Measurements from ENCODE around the gene DCST2.

DCST2 gene

GRCh38 chr1:155032886-155033285, 695 bp downstream of the DCST2 start:
- DNase-seq (no peak), ATAC-seq (ENCODE audit: insufficient read depth, low read depth) (no peak)
- no peaks in the 10 kb centered on the region for H3K36me3 ChIP-seq (ENCODE audit: insufficient read depth, low read length)
- no peak overlapping the region for H3K4me3 ChIP-seq (ENCODE audit: low read depth in 1 of 2, low read length in 2 of 2)
- H3K4me1 ChIP-seq (ENCODE audit: insufficient read depth, low read length), result no peaks in the 10 kb centered on the region
- H3K4me2 ChIP-seq (ENCODE audit: insufficient read depth, low read length), result no peak overlapping the region
- H2AFZ ChIP-seq (ENCODE audit: low read depth, low read length), result no peak overlapping the region
- no peak for TF ChIP-seq EZH2 (IDR thresholded peaks at IDR 0.05; ENCODE audit: borderline replicate concordance, low read depth, low read length, severe bottlenecking)
- no peak for TF ChIP-seq CTCF (IDR thresholded peaks at IDR 0.05; ENCODE audit: borderline replicate concordance, extremely low read depth, low read length, poor library complexity, severe bottlenecking)
- peaks cover 12% of the 10 kb centered on the region; the same call in 1 of the 2 replicates for H4K20me1 ChIP-seq (ENCODE audit: insufficient read depth, low read length)
- H3K27ac ChIP-seq (ENCODE audit: low read length), result no peak overlapping the region
- no peaks in the 10 kb centered on the region for H3K9me3 ChIP-seq (ENCODE audit: insufficient read depth, low read length, severe bottlenecking)
- no peaks in the 10 kb centered on the region for H3K79me2 ChIP-seq (ENCODE audit: insufficient read depth, low read length)
- peaks cover 28% of the 10 kb centered on the region for H3K27me3 ChIP-seq (ENCODE audit: insufficient read depth, low read length, poor library complexity)
- no peak overlapping the region for H3K9ac ChIP-seq (ENCODE audit: low read depth, low read length)

GRCh38 chr1:155030899-155031298, 2.7 kb downstream of the DCST2 start:
- peaks cover 7% of the 10 kb centered on the region; the same call in 1 of the 2 replicates for H4K20me1 ChIP-seq (ENCODE audit: insufficient read depth, low read length)
- no peak overlapping the region for H3K4me3 ChIP-seq (ENCODE audit: low read depth in 1 of 2, low read length in 2 of 2)
- TF ChIP-seq EZH2 (IDR thresholded peaks at IDR 0.05; ENCODE audit: borderline replicate concordance, low read depth, low read length, severe bottlenecking) (no peak), CTCF (IDR thresholded peaks at IDR 0.05; ENCODE audit: borderline replicate concordance, extremely low read depth, low read length, poor library complexity, severe bottlenecking) (no peak)
- H3K36me3 ChIP-seq (ENCODE audit: insufficient read depth, low read length), result no peaks in the 10 kb centered on the region
- DNase-seq, result no peak
- H3K27ac ChIP-seq (ENCODE audit: low read length), result no peak overlapping the region
- H3K79me2 ChIP-seq (ENCODE audit: insufficient read depth, low read length), result no peaks in the 10 kb centered on the region
- H3K9ac ChIP-seq (ENCODE audit: low read depth, low read length), result no peak overlapping the region
- H3K4me1 ChIP-seq (ENCODE audit: insufficient read depth, low read length), result no peaks in the 10 kb centered on the region
- H2AFZ ChIP-seq (ENCODE audit: low read depth, low read length), result no peak overlapping the region
- H3K27me3 ChIP-seq (ENCODE audit: insufficient read depth, low read length, poor library complexity), result peaks cover 25% of the 10 kb centered on the region
- H3K9me3 ChIP-seq (ENCODE audit: insufficient read depth, low read length, severe bottlenecking), result no peaks in the 10 kb centered on the region
- no peak for ATAC-seq (ENCODE audit: insufficient read depth, low read depth)
- H3K4me2 ChIP-seq (ENCODE audit: insufficient read depth, low read length), result no peak overlapping the region

DNA sequence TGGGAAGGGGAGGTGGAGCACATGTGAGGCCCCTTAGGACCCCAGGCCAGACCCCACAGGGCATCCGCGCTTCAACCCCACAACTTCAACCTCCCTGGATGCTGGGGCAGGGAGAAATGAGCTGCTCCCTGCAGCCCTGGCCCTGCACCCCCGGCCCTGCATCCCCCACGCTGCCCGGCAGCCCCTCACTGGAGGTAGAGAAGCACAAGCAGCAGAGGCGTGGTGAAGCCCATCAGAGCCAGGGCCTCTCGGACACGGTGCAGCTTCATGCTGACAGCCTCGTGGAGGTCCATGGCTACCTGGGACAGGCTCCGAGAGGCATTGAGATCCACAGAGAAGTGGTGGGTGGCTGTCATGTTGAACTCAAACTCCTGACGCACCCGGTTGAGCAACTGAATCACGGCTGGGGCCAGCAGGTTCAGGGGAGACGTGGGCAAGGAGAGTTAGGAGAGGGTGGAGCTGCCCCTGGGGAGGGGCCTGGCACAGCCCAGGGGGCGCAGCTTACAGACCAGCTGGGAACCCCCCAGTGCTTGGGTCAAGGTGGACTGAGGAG, 3.3 kb downstream of the DCST2 start:
- DNase-seq (no peak), ATAC-seq (ENCODE audit: insufficient read depth, low read depth) (no peak)
- peaks cover 25% of the 10 kb centered on the region for H3K27me3 ChIP-seq (ENCODE audit: insufficient read depth, low read length, poor library complexity)
- H3K4me3 ChIP-seq (ENCODE audit: low read depth in 1 of 2, low read length in 2 of 2), result no peak overlapping the region
- H3K4me2 ChIP-seq (ENCODE audit: insufficient read depth, low read length), result no peak overlapping the region
- no peak overlapping the region for H2AFZ ChIP-seq (ENCODE audit: low read depth, low read length)
- H3K27ac ChIP-seq (ENCODE audit: low read length), result no peak overlapping the region
- H4K20me1 ChIP-seq (ENCODE audit: insufficient read depth, low read length), result peaks cover 7% of the 10 kb centered on the region; the same call in 1 of the 2 replicates
- no peaks in the 10 kb centered on the region for H3K79me2 ChIP-seq (ENCODE audit: insufficient read depth, low read length)
- H3K4me1 ChIP-seq (ENCODE audit: insufficient read depth, low read length), result no peaks in the 10 kb centered on the region
- TF ChIP-seq CTCF (IDR thresholded peaks at IDR 0.05; ENCODE audit: borderline replicate concordance, extremely low read depth, low read length, poor library complexity, severe bottlenecking), result no peak
- TF ChIP-seq EZH2 (IDR thresholded peaks at IDR 0.05; ENCODE audit: borderline replicate concordance, low read depth, low read length, severe bottlenecking), result no peak
- H3K36me3 ChIP-seq (ENCODE audit: insufficient read depth, low read length), result no peaks in the 10 kb centered on the region
- no peaks in the 10 kb centered on the region for H3K9me3 ChIP-seq (ENCODE audit: insufficient read depth, low read length, severe bottlenecking)
- no peak overlapping the region for H3K9ac ChIP-seq (ENCODE audit: low read depth, low read length)
